Kidney epithelial cell (primary cell): ENCODE measurements around the gene EPHB1. TPM values are rescaled to one million over a fixed set of nuclear protein-coding genes. Genes with fewer than 3 reads are reported as not detected.

Experiments used
- DNase-seq: peaks from one replicate; pipeline ENCODE4 v3.0.0-alpha.2; 2010; ENCODE audit warnings: low read depth
- H3K27me3 ChIP-seq: 2 replicates; pipeline ENCODE4 v1.6.0; 2011; ENCODE audit warnings: low read length; ENCODE audit not compliant: control insufficient read depth, insufficient read depth
- H3K36me3 ChIP-seq: 2 replicates; pipeline ENCODE4 v1.5.1; 2011; ENCODE audit warnings: low read length; ENCODE audit not compliant: control insufficient read depth, insufficient read depth
- H3K4me3 ChIP-seq: 2 replicates; pipeline ENCODE4 v1.5.1; 2011; ENCODE audit warnings: low read depth, mild to moderate bottlenecking, control low read depth, low read length
- total RNA-seq: library from RNA; depleted of rRNA; stranded (reverse); fragments of >200 nt; gene quantifications from 2 replicates; pipeline ENCODE4 v1.2.3, GENCODE V29; 2015
- TF ChIP-seq, protein P1 (sequence below): IDR thresholded peaks from 2 replicates; pipeline ENCODE4 v1.5.1; 2011; ENCODE audit warnings: mild to moderate bottlenecking, moderate library complexity, low read length, control low read depth, inconsistent platforms; ENCODE audit not compliant: insufficient read depth, poor library complexity, severe bottlenecking

EPHB1 gene
- total RNA-seq, 1 donor from 2014 or later: 10.8 TPM

GRCh38 chr3:134847349-134847748 is 52.3 kb downstream of the EPHB1 start:
- no peak for DNase-seq
- TF ChIP-seq, protein P1, sequence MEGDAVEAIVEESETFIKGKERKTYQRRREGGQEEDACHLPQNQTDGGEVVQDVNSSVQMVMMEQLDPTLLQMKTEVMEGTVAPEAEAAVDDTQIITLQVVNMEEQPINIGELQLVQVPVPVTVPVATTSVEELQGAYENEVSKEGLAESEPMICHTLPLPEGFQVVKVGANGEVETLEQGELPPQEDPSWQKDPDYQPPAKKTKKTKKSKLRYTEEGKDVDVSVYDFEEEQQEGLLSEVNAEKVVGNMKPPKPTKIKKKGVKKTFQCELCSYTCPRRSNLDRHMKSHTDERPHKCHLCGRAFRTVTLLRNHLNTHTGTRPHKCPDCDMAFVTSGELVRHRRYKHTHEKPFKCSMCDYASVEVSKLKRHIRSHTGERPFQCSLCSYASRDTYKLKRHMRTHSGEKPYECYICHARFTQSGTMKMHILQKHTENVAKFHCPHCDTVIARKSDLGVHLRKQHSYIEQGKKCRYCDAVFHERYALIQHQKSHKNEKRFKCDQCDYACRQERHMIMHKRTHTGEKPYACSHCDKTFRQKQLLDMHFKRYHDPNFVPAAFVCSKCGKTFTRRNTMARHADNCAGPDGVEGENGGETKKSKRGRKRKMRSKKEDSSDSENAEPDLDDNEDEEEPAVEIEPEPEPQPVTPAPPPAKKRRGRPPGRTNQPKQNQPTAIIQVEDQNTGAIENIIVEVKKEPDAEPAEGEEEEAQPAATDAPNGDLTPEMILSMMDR: no peak
- no peak overlapping the region for H3K4me3 ChIP-seq
- no peaks in the 10 kb centered on the region for H3K27me3 ChIP-seq
- no peaks in the 10 kb centered on the region for H3K36me3 ChIP-seq

GRCh38 chr3:134849561-134849960 is 54.5 kb downstream of the EPHB1 start:
- DNase-seq: no peak
- no peaks in the 10 kb centered on the region for H3K27me3 ChIP-seq
- TF ChIP-seq, protein P1: no peak

GRCh38 chr3:134850761-134851160 is 55.7 kb downstream of the EPHB1 start:
- DNase-seq: no peak
- TF ChIP-seq, protein P1: no peak
- Histone ChIP-seq H3K4me3 (no peak overlapping the region), H3K36me3 (no peaks in the 10 kb centered on the region), H3K27me3 (no peaks in the 10 kb centered on the region)

More at GRCh38 chr3:134849561-134849960, 54.5 kb downstream of the EPHB1 start:
- H3K36me3 ChIP-seq: no peaks in the 10 kb centered on the region
- no peak overlapping the region for H3K4me3 ChIP-seq

DNA sequence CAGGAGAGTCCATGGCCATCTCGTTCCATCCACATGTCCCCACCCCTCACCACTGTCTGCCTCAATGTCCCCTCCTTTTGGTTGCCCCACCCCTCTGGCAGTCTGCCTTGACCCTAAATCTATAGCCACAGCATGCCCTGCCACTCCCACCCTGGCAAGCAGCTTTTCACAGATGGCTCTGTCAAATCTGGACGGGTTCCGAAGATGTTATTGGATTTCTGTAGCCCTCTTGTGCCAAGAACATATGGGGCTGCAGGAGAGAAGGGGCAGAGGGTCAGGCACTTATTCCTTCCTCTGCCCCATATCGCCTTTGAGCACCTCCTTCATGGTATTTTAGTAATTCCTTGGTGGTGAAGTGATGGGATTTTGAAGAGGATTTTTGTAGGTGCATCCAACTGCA is 57.1 kb downstream of the EPHB1 start:
- DNase-seq: no peak
- TF ChIP-seq, protein P1: no peak
- no peaks in the 10 kb centered on the region for H3K27me3 ChIP-seq
- H3K36me3 ChIP-seq: no peaks in the 10 kb centered on the region
- H3K4me3 ChIP-seq: no peak overlapping the region

GRCh38 chr3:134852893-134853351 is 57.9 kb downstream of the EPHB1 start:
- no peak for DNase-seq
- no peak overlapping the region for H3K4me3 ChIP-seq
- TF ChIP-seq, protein P1: no peak
- no peaks in the 10 kb centered on the region for H3K36me3 ChIP-seq
- no peaks in the 10 kb centered on the region for H3K27me3 ChIP-seq

DNA sequence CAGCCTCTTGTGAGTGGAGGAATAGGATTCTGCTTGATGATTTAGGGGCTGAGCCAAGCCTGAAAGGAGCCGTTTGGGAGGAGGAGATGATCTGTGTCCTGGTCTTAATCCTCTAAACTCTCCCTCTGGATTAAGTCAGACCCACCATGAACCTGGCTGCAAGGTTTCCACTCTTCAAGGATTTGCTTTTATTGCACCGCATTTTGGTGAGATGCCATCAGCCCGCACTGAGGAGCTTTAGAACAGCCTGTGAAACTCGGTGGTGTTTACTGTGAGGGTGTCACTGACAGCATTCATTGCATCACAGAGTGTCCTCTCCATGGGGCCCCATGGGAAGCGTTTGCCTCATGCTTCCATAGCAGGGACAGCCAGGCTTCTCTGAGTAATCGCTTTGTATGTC is 59.2 kb downstream of the EPHB1 start:
- Histone ChIP-seq H3K4me3 (no peak overlapping the region), H3K36me3 (no peaks in the 10 kb centered on the region), H3K27me3 (no peaks in the 10 kb centered on the region)
- TF ChIP-seq, protein P1: no peak
- no peak for DNase-seq
